GM12874 (cell line): ENCODE results near the gene JOSD1.

Source experiments
- TF ChIP-seq, protein P1 (sequence below): IDR thresholded peaks from 2 replicates; pipeline ENCODE4 v1.5.1; 2011; ENCODE audit warnings: low read depth, mild to moderate bottlenecking, control low read depth, low read length, moderate library complexity; ENCODE audit not compliant: insufficient read depth

JOSD1 gene

GRCh38 chr22:38649841-38650522 is 50.8 kb downstream of the JOSD1 start:
- TF ChIP-seq, protein P1, sequence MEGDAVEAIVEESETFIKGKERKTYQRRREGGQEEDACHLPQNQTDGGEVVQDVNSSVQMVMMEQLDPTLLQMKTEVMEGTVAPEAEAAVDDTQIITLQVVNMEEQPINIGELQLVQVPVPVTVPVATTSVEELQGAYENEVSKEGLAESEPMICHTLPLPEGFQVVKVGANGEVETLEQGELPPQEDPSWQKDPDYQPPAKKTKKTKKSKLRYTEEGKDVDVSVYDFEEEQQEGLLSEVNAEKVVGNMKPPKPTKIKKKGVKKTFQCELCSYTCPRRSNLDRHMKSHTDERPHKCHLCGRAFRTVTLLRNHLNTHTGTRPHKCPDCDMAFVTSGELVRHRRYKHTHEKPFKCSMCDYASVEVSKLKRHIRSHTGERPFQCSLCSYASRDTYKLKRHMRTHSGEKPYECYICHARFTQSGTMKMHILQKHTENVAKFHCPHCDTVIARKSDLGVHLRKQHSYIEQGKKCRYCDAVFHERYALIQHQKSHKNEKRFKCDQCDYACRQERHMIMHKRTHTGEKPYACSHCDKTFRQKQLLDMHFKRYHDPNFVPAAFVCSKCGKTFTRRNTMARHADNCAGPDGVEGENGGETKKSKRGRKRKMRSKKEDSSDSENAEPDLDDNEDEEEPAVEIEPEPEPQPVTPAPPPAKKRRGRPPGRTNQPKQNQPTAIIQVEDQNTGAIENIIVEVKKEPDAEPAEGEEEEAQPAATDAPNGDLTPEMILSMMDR, result no peak

DNA sequence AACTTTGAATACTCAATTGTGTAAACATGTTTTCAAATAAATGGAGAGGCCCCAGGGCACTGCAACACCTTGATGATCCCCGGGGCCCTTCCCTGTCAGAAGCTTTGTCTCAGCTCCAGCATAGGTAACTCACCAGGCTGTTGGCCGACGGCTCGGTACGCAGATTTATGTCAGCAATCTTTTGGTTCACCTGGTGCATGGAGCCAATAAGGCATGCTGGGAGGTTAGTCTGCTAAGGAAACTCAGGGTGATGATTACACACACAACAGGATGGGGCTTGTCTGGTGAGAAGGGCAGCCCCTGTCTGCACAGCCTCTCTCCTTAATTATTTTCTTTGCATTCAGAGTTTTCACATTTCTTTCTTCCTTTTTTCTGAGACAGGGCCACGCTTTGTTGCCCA is 55.3 kb downstream of the JOSD1 start:
- TF ChIP-seq, protein P1, result no peak

DNA sequence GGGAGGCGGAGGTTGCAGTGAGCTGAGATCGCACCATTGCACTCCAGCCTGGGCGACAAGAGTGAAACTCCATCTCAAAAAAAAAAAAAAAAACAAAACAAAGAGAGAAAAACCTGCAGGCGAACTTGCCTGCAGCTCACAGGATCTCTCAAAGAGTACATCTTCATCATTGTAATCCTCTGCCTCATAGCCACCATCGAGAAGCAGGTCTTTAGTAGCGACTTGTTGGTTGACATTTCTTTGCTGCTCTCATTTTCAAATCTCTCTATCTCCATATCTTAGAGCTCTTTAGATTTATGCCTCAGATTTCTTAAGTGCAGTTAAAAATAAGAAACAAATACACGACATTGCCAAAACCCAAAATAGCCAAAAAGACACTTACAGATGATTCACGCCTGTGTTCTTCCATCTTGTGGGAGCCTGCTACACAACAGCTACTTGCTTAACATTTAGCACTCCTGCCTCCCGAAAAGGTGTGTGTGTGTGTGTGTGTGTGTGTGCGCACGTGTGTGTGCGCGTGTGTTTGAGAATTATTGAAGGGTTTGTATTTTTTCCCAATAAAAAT is 59.2 kb downstream of the JOSD1 start:
- TF ChIP-seq, protein P1, result no peak

GRCh38 chr22:38638728-38639127 is 62.0 kb downstream of the JOSD1 start:
- TF ChIP-seq, protein P1, result no peak

GRCh38 chr22:38638216-38638615 is 62.5 kb downstream of the JOSD1 start:
- TF ChIP-seq, protein P1, result no peak
